Glutamatergic neuron (in vitro differentiated cells): ENCODE results near the gene TNFRSF19. TPM values are rescaled to one million over a fixed set of nuclear protein-coding genes. Genes with fewer than 3 reads are reported as not detected.
A peak's percentile ranks its signal among the peaks of the same experiment; 100 is the strongest.

ENCODE experiments used
- DNase-seq: peaks from one replicate; pipeline ENCODE4 v3.0.0; 2022
- H3K27ac Mint-ChIP-seq: one replicate; pipeline ENCODE4 v1.8.0; 2020; ENCODE audit warnings: mild to moderate bottlenecking, mixed read lengths, inconsistent platforms; ENCODE audit not compliant: unreplicated experiment
- H3K27me3 Mint-ChIP-seq: one replicate; pipeline ENCODE4 v1.8.0; 2020; ENCODE audit warnings: mild to moderate bottlenecking, moderate library complexity, mixed read lengths, inconsistent platforms; ENCODE audit not compliant: unreplicated experiment
- H3K36me3 Mint-ChIP-seq: one replicate; pipeline ENCODE4 v1.8.0; 2020; ENCODE audit warnings: mild to moderate bottlenecking, mixed read lengths, inconsistent platforms; ENCODE audit not compliant: unreplicated experiment
- H3K4me1 Mint-ChIP-seq: one replicate; pipeline ENCODE4 v1.8.0; 2020; ENCODE audit warnings: mild to moderate bottlenecking, low read depth, mixed read lengths, inconsistent platforms; ENCODE audit not compliant: unreplicated experiment
- H3K4me3 Mint-ChIP-seq: one replicate; pipeline ENCODE4 v1.8.0; 2020; ENCODE audit warnings: mild to moderate bottlenecking, mixed read lengths, inconsistent platforms; ENCODE audit not compliant: unreplicated experiment
- H3K9me3 Mint-ChIP-seq: one replicate; pipeline ENCODE4 v1.8.0; 2020; ENCODE audit warnings: mild to moderate bottlenecking, moderate library complexity, mixed read lengths, inconsistent platforms; ENCODE audit not compliant: unreplicated experiment
- total RNA-seq: library from RNA; stranded (reverse); fragmentation: NEBNext Ultra II Directional; extraction: Animal tissue kit (Norgen Biotek cat#: 25700); gene quantifications from one replicate; pipeline ENCODE4 v1.2.1, GENCODE V29; 2021; ENCODE audit not compliant: unreplicated experiment
- TF ChIP-seq, protein P1 (sequence below): fragments of 200-600 bp; sonication (generic); IDR thresholded peaks from one replicate; pipeline ENCODE4 v1.5.0; 2021; ENCODE audit not compliant: partially characterized antibody, unreplicated experiment

TNFRSF19 gene
- total RNA-seq, 1 donor from 2014 or later: 188 TPM

DNA sequence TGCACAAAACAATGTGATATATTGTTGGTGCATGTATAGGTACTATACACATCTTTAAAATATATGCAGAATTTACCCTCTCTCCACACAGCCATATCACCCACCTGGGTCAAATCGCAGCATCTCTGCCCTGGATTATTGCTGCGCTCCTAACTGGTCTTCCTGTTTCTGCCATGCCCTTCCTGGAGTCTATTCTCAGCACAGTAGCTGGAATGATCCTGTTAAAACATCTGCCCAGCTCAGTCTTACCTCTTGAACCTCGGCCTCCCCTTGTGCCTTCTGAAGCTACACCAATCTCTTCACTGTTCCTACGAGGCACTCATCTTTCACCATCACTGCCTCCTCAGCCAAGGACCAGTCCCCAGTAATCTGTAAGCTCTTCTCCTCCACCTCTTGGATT is 25.5 kb upstream of the TNFRSF19 start:
- no peak for DNase-seq
- TF ChIP-seq, protein P1, sequence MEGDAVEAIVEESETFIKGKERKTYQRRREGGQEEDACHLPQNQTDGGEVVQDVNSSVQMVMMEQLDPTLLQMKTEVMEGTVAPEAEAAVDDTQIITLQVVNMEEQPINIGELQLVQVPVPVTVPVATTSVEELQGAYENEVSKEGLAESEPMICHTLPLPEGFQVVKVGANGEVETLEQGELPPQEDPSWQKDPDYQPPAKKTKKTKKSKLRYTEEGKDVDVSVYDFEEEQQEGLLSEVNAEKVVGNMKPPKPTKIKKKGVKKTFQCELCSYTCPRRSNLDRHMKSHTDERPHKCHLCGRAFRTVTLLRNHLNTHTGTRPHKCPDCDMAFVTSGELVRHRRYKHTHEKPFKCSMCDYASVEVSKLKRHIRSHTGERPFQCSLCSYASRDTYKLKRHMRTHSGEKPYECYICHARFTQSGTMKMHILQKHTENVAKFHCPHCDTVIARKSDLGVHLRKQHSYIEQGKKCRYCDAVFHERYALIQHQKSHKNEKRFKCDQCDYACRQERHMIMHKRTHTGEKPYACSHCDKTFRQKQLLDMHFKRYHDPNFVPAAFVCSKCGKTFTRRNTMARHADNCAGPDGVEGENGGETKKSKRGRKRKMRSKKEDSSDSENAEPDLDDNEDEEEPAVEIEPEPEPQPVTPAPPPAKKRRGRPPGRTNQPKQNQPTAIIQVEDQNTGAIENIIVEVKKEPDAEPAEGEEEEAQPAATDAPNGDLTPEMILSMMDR: no peak
- Mint-ChIP-seq H3K4me1 (peaks cover 7% of the 10 kb centered on the region), H3K4me3 (no peak overlapping the region), H3K27ac (no peak overlapping the region), H3K27me3 (peaks cover 2% of the 10 kb centered on the region), H3K36me3 (peaks cover 7% of the 10 kb centered on the region), H3K9me3 (no peaks in the 10 kb centered on the region)

GRCh38 chr13:23547000-23547590 is 23.1 kb upstream of the TNFRSF19 start:
- TF ChIP-seq, protein P1: no peak
- peak overlapping the region; percentile 71 for H3K4me3 Mint-ChIP-seq
- DNase-seq: peak; percentile 52
- H3K4me1 Mint-ChIP-seq: peaks cover 14% of the 10 kb centered on the region
- peaks cover 4% of the 10 kb centered on the region for H3K27me3 Mint-ChIP-seq
- H3K36me3 Mint-ChIP-seq: peaks cover 6% of the 10 kb centered on the region
- no peaks in the 10 kb centered on the region for H3K9me3 Mint-ChIP-seq
- H3K27ac Mint-ChIP-seq: peak overlapping the region; percentile 88

DNA sequence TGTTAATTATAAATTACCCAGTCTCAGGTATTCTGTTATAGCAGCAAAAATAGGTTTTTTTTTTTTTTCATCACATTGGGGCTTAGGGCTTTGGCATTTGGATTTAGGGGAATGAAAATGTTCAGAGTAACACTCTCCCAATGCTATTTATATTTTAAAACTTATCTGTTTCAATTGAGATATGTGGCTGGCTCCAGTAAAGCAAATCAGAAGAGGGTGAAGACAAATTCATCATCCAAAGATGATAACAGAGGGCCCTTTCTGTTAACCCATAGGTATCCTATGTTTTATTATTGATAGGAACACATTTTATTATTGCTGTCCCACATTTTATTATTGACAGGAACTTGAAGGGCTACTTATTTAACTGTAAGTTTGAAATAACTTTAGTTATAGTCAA is 20.5 kb upstream of the TNFRSF19 start:
- TF ChIP-seq, protein P1: no peak
- Mint-ChIP-seq H3K4me1 (peaks cover 15% of the 10 kb centered on the region), H3K9me3 (no peaks in the 10 kb centered on the region), H3K27ac (no peak overlapping the region), H3K4me3 (no peak overlapping the region), H3K27me3 (peaks cover 4% of the 10 kb centered on the region), H3K36me3 (peaks cover 6% of the 10 kb centered on the region)
- DNase-seq: no peak

- TF ChIP-seq, protein P1: no peak
- no peak for DNase-seq
- H3K36me3 Mint-ChIP-seq: peaks cover 6% of the 10 kb centered on the region
- no peak overlapping the region for H3K4me3 Mint-ChIP-seq
- H3K9me3 Mint-ChIP-seq: no peaks in the 10 kb centered on the region
- no peak overlapping the region for H3K27ac Mint-ChIP-seq
- H3K4me1 Mint-ChIP-seq: peaks cover 15% of the 10 kb centered on the region
- peaks cover 4% of the 10 kb centered on the region for H3K27me3 Mint-ChIP-seq
Measured at GRCh38 chr13:23550163-23550562, 20.0 kb upstream of the TNFRSF19 start.

DNA sequence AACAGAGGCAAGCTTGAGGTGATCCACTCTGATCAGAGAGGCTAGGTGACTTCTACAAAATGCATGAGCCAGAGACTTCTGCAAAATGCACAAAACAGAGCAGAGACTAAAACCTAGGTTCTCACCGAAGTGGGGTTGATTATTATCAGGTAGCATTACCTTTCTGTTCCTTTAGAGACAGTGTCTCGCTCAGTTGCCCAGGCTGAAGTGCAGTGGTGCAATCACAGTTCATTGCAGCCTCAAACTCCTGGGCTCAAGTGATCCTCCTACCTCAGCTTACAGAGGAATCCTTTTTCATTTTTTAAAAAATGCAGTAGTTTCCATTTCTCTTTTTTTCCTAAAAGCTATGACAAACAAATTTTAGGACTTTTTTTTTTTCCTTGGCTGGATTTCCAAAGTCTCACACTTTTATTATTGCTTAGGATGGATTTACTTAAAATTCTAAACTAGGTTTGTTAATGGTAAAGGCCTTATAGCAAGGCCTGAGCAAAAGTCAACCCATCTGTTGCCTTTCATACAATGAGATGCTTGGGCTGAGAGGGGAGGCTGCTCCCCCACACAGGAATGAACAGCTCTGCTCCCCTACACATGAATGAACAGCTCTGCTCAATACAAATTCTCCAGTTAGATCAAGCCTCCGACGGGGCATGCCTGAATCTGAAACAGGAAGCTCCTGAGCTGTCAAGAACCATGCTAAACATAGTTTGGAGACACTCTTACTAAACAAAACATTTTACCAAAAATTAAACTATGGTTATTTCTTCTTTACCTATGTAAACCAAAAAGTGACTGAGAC is 18.8 kb upstream of the TNFRSF19 start:
- H3K36me3 Mint-ChIP-seq: peaks cover 6% of the 10 kb centered on the region
- H3K27me3 Mint-ChIP-seq: peaks cover 4% of the 10 kb centered on the region
- H3K4me3 Mint-ChIP-seq: no peak overlapping the region
- DNase-seq: no peak
- no peak overlapping the region for H3K27ac Mint-ChIP-seq
- TF ChIP-seq, protein P1: no peak
- peaks cover 15% of the 10 kb centered on the region for H3K4me1 Mint-ChIP-seq
- H3K9me3 Mint-ChIP-seq: no peaks in the 10 kb centered on the region
